Left lobe of liver (tissue), 2 donors: ENCODE data around the gene YPEL5. TPM values are rescaled to one million over a fixed set of nuclear protein-coding genes. Genes with fewer than 3 reads are reported as not detected.

Experiments used
- ATAC-seq: fragments of 200-7000 bp; cut with Tn5 transposase; one replicate; pipeline ENCODE4 v1.9.1; 2020; ENCODE audit warnings: mild to moderate bottlenecking, moderate library complexity
- DNase-seq: peaks from one replicate; pipeline ENCODE4 v3.0.0-alpha.2; 2020; ENCODE audit warnings: low spot score
- total RNA-seq: library from RNA; stranded (reverse); gene quantifications from one replicate; pipeline ENCODE4 v1.2.1, GENCODE V29; 2021
- donor health status: DM: no; HTN: no; CAD: no; lungs with moderate emphysema.
- donor health status: DM: no; HTN: yes; CAD: no.

YPEL5 gene
- total RNA-seq, 1 donor from 2014 or later: 33.5 TPM

DNA sequence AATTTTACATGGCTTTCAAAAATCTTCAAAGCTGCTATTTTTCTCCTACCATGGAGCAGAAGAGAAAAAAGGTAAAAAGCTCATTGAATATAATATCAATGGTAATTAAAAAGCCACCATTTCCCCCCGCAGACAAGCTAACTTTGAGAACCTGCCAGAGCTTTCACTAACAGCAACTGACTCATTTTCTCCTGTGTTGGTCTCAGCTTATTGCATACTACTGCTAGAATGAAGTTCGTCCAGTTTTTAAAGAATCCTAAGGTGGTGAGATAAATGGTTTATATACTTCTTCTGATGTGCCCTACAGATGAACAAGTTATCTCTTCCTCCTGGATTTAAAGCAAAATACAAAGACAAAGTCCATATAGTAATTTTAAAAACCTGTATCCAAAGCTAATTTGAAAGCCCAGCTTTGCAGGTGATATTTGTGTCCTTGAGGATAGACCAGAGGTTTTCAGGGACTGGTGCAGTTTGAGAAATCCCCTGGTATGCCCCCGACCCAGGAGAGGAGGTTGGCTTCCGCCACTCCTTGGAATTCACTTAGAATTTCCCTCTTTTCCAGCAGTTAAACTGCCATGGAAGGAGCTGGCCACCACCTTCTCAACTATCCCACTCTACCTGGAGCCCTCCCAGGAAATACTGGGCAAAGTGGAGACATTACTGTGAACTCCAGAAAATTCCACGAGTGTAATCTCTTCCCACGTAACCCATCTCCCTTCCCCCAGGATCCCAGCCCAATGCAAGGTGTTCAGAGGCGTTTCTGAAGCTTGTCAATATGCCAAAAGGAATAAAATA is 17.5 kb downstream of the YPEL5 start:
- ATAC-seq: peak; percentile 23

GRCh38 chr2:30165050-30165520 is 18.3 kb downstream of the YPEL5 start:
- ATAC-seq (peak; percentile 99), DNase-seq (peak; percentile 51)

More for the DNA sequence above, 17.5 kb downstream of the YPEL5 start:
- DNase-seq: no peak

GRCh38 chr2:30165617-30166016 is 18.8 kb downstream of the YPEL5 start:
- DNase-seq: no peak
- ATAC-seq: no peak

- ATAC-seq: no peak
- DNase-seq: no peak
Observed at GRCh38 chr2:30172627-30173026, 25.8 kb downstream of the YPEL5 start.

GRCh38 chr2:30177440-30177839 is 30.6 kb downstream of the YPEL5 start:
- ATAC-seq (no peak), DNase-seq (no peak)

- DNase-seq: no peak
- no peak for ATAC-seq
Observed at GRCh38 chr2:30177956-30178355, 31.1 kb downstream of the YPEL5 start.

- ATAC-seq: peak; percentile 45
- no peak for DNase-seq
Observed at GRCh38 chr2:30178618-30179434, 32.0 kb downstream of the YPEL5 start.

GRCh38 chr2:30179536-30179935 is 32.7 kb downstream of the YPEL5 start:
- ATAC-seq (no peak), DNase-seq (peak; percentile 5)

DNA sequence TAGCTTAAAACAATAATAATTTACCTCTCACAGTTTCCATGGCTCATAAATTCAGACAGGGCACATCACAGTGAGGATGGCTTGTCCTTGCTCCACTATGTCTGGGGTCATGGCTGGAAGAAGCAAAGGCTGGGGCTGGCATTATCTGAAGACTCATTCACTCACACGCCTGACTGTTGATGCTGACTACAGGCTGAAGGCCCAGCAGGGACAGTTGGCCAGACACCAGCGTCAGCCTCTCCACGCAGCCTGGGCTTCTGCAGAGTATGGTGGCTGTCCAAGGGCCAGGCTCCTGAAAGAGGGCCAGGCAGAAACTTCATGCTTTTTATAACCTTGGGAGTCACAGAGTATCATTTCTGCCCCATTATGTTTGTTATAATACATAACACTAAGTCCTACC is 33.4 kb downstream of the YPEL5 start:
- ATAC-seq (no peak), DNase-seq (peak; percentile 31)

- peak; percentile 5 for DNase-seq
- ATAC-seq: no peak
Observed at GRCh38 chr2:30181176-30181575, 34.4 kb downstream of the YPEL5 start.

GRCh38 chr2:30184035-30184434 is 37.2 kb downstream of the YPEL5 start:
- DNase-seq (peak; percentile 4), ATAC-seq (no peak)

DNA sequence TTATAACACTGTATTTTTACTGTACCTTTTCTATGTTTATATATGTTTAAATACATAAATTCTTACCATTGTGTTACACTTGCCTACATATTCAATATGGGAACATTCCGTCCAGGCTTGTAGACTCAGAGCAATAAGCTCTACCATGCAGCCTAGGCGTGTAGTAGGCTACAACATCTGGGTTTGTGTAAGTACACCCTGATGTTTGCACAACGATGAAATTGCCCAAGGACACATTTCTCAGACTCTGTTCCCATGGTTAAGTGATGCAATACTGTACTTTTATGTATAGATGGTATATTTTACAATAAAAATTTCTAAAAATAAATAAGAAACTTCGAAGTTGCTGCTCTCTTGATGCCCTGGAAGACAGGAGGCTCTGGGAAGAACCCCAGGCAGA is 38.4 kb downstream of the YPEL5 start:
- ATAC-seq (no peak), DNase-seq (no peak)

GRCh38 chr2:30188292-30188691 is 41.5 kb downstream of the YPEL5 start:
- no peak for DNase-seq
- no peak for ATAC-seq

DNA sequence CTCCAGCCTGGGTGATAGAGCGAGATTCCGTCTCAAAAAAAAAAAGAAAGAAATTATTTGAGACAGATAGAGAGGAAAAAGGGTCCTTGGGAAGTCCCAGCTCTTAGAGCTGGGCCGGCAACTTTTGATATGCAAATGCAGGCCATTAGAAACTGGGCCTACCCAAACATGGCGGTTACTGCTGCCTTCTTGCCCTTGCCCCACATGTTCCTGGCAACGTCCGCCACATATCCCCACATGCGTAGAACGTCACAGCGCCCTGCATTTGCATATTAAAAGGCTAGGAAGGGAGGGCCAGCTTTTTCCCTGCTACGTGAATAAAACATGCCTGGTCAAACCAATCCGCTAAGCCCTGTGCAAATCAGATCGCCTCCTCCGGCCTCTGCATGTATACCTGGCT is 43.8 kb downstream of the YPEL5 start:
- DNase-seq (no peak), ATAC-seq (no peak)

DNA sequence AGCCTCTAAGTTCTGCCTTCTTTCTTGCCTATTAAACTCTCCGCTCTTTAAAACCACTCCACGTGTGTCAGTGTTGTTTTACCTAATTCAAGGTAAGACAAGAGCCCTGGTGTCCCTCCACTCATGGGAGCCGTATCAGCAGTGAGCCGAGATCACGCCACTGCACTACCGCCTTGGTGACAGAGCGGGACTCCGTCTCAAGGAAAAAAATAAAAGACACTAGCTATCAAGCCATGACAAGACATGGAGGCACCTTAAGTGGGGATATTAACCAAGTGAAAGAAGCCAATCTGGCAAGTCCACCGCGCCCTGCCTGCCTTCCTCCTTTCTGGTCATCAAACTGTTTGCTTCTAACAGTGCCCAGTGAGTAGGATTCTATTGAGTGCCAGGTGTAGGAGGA is 44.3 kb downstream of the YPEL5 start:
- DNase-seq (no peak), ATAC-seq (no peak)

GRCh38 chr2:30191819-30192271 is 45.0 kb downstream of the YPEL5 start:
- ATAC-seq: no peak
- no peak for DNase-seq

GRCh38 chr2:30192314-30192713 is 45.5 kb downstream of the YPEL5 start:
- no peak for ATAC-seq

GRCh38 chr2:30193104-30193681 is 46.4 kb downstream of the YPEL5 start:
- DNase-seq: no peak

More at GRCh38 chr2:30192314-30192713, 45.5 kb downstream of the YPEL5 start:
- no peak for DNase-seq

GRCh38 chr2:30194421-30194820 is 47.6 kb downstream of the YPEL5 start:
- no peak for ATAC-seq
- DNase-seq: no peak

More at GRCh38 chr2:30193104-30193681, 46.4 kb downstream of the YPEL5 start:
- no peak for ATAC-seq

GRCh38 chr2:30195016-30195415 is 48.2 kb downstream of the YPEL5 start:
- DNase-seq (no peak), ATAC-seq (no peak)

DNA sequence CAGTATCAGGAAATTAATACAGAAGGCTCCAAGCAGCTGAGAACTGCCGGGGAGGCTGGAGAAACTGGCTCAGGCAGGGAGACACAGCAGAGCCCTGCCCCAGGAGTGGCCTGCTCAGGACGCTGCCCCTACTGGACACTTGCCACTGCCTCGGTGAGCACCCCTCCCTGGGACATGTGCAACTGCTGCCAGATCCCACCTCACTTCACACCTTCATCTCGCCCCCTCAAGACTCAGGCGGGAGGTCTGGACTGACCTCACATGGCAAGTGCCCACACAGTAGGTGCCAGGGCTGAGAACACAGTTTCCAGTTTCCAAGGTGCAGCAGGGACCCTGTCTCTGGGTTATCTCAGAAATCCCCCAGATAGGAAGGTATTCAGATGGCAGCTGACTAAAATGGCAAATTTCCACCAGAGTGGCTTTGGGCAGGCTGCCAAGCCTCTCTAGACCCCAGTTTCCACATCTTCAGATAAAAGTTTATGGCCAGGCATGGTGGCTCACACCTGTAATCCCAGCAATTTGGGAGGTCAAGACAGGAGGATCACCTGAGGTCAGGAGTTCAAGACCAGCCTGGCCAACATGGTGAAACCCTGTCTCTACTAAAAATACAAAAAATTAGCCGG is 50.9 kb downstream of the YPEL5 start:
- ATAC-seq (no peak), DNase-seq (no peak)
